Measurements from ENCODE around the gene FOXD4L6. TPM values are rescaled to one million over a fixed set of nuclear protein-coding genes. Genes with fewer than 3 reads are reported as not detected.
"Not testable (repeated sequence)": the region's sequence is repeated elsewhere in the genome, so short reads cannot be mapped to it uniquely, and the experiment has no call there.

FOXD4L6 gene
- polyA plus RNA-seq, 2 donors: 0.04 TPM

DNA sequence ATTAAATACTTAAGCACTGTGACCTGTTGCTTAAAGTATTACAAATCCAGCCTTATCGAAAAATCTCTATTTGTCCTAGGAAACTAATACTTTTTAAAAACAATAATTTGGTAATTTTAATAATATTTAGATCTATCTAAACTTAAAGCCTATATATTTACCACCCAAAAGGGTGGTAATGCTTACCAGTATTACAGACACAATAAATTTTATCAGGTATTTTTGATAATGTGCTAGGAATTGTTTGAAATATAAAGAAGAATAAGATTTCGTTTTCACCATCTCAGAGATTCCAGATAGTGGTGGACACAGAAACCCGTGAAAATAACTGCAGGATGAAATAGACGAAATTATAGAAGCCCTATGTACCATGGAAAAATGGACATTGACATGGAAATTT is 7.8 kb downstream of the FOXD4L6 start:
- not testable (repeated sequence) for H3K27ac ChIP-seq (ENCODE audit: low read depth in 2 of 2, low read length in 1 of 2); H3K4me1 ChIP-seq (ENCODE audit: control insufficient read depth in 2 of 2, insufficient read depth in 2 of 2, low read length in 1 of 2); H3K4me3 ChIP-seq (ENCODE audit: low read depth in 1 of 2, low read length in 2 of 2); H3K9me3 ChIP-seq (ENCODE audit: control insufficient read depth in 2 of 2, insufficient read depth in 1 of 2, low read depth in 1 of 2, low read length in 1 of 2); H3K27me3 ChIP-seq (ENCODE audit: control insufficient read depth in 1 of 2, insufficient read depth in 2 of 2, low read length in 2 of 2); H3K36me3 ChIP-seq (ENCODE audit: control insufficient read depth in 2 of 2, insufficient read depth in 2 of 2, low read length in 1 of 2)
- WGBS, 2 donors: 40% methylated on average over 1 of the region's 4 CpGs; no CpG with 5 or more reads in 1 of the 2 donors

GRCh38 chr9:41119719-41120118 is 8.8 kb downstream of the FOXD4L6 start:
- not testable (repeated sequence) for H3K9me3 ChIP-seq (ENCODE audit: control insufficient read depth in 2 of 2, insufficient read depth in 1 of 2, low read depth in 1 of 2, low read length in 1 of 2); H3K27me3 ChIP-seq (ENCODE audit: control insufficient read depth in 1 of 2, insufficient read depth in 2 of 2, low read length in 2 of 2); H3K27ac ChIP-seq (ENCODE audit: low read depth in 2 of 2, low read length in 1 of 2); H3K36me3 ChIP-seq (ENCODE audit: control insufficient read depth in 2 of 2, insufficient read depth in 2 of 2, low read length in 1 of 2); H3K4me1 ChIP-seq (ENCODE audit: control insufficient read depth in 2 of 2, insufficient read depth in 2 of 2, low read length in 1 of 2); H3K4me3 ChIP-seq (ENCODE audit: low read depth in 1 of 2, low read length in 2 of 2)
- no CpG with 5 or more reads among the region's 5 CpGs for WGBS, 2 donors

DNA sequence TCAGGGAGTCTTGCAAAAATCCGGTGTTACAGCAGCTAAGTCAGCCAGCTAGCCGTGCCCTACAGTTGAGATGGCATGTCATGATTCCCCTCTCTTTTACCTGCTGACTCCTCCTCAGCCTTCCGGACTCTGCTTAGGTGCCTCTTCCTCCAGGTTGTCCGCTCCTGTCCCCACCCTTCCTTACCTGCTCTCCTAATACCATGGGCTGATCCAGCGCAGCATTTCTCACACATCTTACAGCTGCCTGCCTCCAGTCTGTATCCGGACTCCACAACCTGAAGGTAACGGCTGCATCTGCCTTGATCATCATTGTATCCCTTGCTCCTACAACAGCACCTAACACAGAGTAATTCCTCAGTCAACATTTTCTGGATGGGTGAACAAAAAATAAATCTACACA is 9.2 kb downstream of the FOXD4L6 start:
- not testable (repeated sequence) for H3K4me1 ChIP-seq (ENCODE audit: control insufficient read depth in 2 of 2, insufficient read depth in 2 of 2, low read length in 1 of 2); H3K9me3 ChIP-seq (ENCODE audit: control insufficient read depth in 2 of 2, insufficient read depth in 1 of 2, low read depth in 1 of 2, low read length in 1 of 2); H3K4me3 ChIP-seq (ENCODE audit: low read depth in 1 of 2, low read length in 2 of 2); H3K36me3 ChIP-seq (ENCODE audit: control insufficient read depth in 2 of 2, insufficient read depth in 2 of 2, low read length in 1 of 2); H3K27ac ChIP-seq (ENCODE audit: low read depth in 2 of 2, low read length in 1 of 2); H3K27me3 ChIP-seq (ENCODE audit: control insufficient read depth in 1 of 2, insufficient read depth in 2 of 2, low read length in 2 of 2)
- 43 to 45% methylated on average over 6 to 7 of the region's 7 CpGs for WGBS, 2 donors

- H3K27ac ChIP-seq (ENCODE audit: low read depth in 2 of 2, low read length in 1 of 2): not testable (repeated sequence)
Observed at GRCh38 chr9:41113348-41113747, 15.1 kb downstream of the FOXD4L6 start.

GRCh38 chr9:41111414-41111813 is 17.1 kb downstream of the FOXD4L6 start:
- H3K9me3 ChIP-seq (ENCODE audit: control insufficient read depth in 2 of 2, insufficient read depth in 1 of 2, low read depth in 1 of 2, low read length in 1 of 2): not testable (repeated sequence)
- 81 to 86% methylated on average over 11 of the region's 12 CpGs for WGBS, 2 donors

More at GRCh38 chr9:41113348-41113747, 15.1 kb downstream of the FOXD4L6 start:
- WGBS, 2 donors: 45 to 66% methylated on average over 7 to 8 of the region's 14 CpGs
- not testable (repeated sequence) for H3K9me3 ChIP-seq (ENCODE audit: control insufficient read depth in 2 of 2, insufficient read depth in 1 of 2, low read depth in 1 of 2, low read length in 1 of 2); H3K36me3 ChIP-seq (ENCODE audit: control insufficient read depth in 2 of 2, insufficient read depth in 2 of 2, low read length in 1 of 2); H3K4me1 ChIP-seq (ENCODE audit: control insufficient read depth in 2 of 2, insufficient read depth in 2 of 2, low read length in 1 of 2); H3K4me3 ChIP-seq (ENCODE audit: low read depth in 1 of 2, low read length in 2 of 2); H3K27me3 ChIP-seq (ENCODE audit: control insufficient read depth in 1 of 2, insufficient read depth in 2 of 2, low read length in 2 of 2)

GRCh38 chr9:41110913-41111312 is 17.6 kb downstream of the FOXD4L6 start:
- H3K4me3 ChIP-seq (ENCODE audit: low read depth in 1 of 2, low read length in 2 of 2); H3K27ac ChIP-seq (ENCODE audit: low read depth in 2 of 2, low read length in 1 of 2); H3K4me1 ChIP-seq (ENCODE audit: control insufficient read depth in 2 of 2, insufficient read depth in 2 of 2, low read length in 1 of 2); H3K27me3 ChIP-seq (ENCODE audit: control insufficient read depth in 1 of 2, insufficient read depth in 2 of 2, low read length in 2 of 2); H3K36me3 ChIP-seq (ENCODE audit: control insufficient read depth in 2 of 2, insufficient read depth in 2 of 2, low read length in 1 of 2); H3K9me3 ChIP-seq (ENCODE audit: control insufficient read depth in 2 of 2, insufficient read depth in 1 of 2, low read depth in 1 of 2, low read length in 1 of 2): not testable (repeated sequence)
- 42 to 44% methylated on average over 7 to 9 of the region's 10 CpGs for WGBS, 2 donors

More at GRCh38 chr9:41111414-41111813, 17.1 kb downstream of the FOXD4L6 start:
- not testable (repeated sequence) for H3K4me3 ChIP-seq (ENCODE audit: low read depth in 1 of 2, low read length in 2 of 2); H3K27me3 ChIP-seq (ENCODE audit: control insufficient read depth in 1 of 2, insufficient read depth in 2 of 2, low read length in 2 of 2); H3K27ac ChIP-seq (ENCODE audit: low read depth in 2 of 2, low read length in 1 of 2); H3K36me3 ChIP-seq (ENCODE audit: control insufficient read depth in 2 of 2, insufficient read depth in 2 of 2, low read length in 1 of 2); H3K4me1 ChIP-seq (ENCODE audit: control insufficient read depth in 2 of 2, insufficient read depth in 2 of 2, low read length in 1 of 2)

DNA sequence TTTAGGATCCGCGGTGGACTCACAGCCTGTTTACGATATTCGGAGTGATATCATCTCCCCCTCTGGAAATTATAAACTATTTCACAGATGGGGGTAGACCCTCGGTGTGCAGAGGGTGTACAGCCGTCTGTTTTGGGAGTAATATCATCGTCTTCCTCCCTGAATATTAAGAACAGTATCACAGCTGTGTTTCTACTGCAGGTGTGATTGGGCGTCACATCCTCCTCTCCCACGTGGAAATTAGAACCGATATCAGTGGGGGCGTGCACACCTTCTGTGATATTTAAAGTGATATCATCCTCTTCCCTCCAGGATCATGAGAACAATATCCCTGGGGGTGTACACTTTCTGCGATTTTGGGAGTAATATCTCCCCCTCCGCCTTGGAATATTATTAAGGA is 19.2 kb downstream of the FOXD4L6 start:
- not testable (repeated sequence) for H3K4me3 ChIP-seq (ENCODE audit: low read depth in 1 of 2, low read length in 2 of 2); H3K27ac ChIP-seq (ENCODE audit: low read depth in 2 of 2, low read length in 1 of 2); H3K9me3 ChIP-seq (ENCODE audit: control insufficient read depth in 2 of 2, insufficient read depth in 1 of 2, low read depth in 1 of 2, low read length in 1 of 2); H3K4me1 ChIP-seq (ENCODE audit: control insufficient read depth in 2 of 2, insufficient read depth in 2 of 2, low read length in 1 of 2); H3K36me3 ChIP-seq (ENCODE audit: control insufficient read depth in 2 of 2, insufficient read depth in 2 of 2, low read length in 1 of 2); H3K27me3 ChIP-seq (ENCODE audit: control insufficient read depth in 1 of 2, insufficient read depth in 2 of 2, low read length in 2 of 2)
- 20 to 24% methylated on average over 4 of the region's 13 CpGs for WGBS, 2 donors

- not testable (repeated sequence) for H3K27ac ChIP-seq (ENCODE audit: low read depth in 2 of 2, low read length in 1 of 2); H3K36me3 ChIP-seq (ENCODE audit: control insufficient read depth in 2 of 2, insufficient read depth in 2 of 2, low read length in 1 of 2); H3K4me3 ChIP-seq (ENCODE audit: low read depth in 1 of 2, low read length in 2 of 2); H3K4me1 ChIP-seq (ENCODE audit: control insufficient read depth in 2 of 2, insufficient read depth in 2 of 2, low read length in 1 of 2); H3K27me3 ChIP-seq (ENCODE audit: control insufficient read depth in 1 of 2, insufficient read depth in 2 of 2, low read length in 2 of 2); H3K9me3 ChIP-seq (ENCODE audit: control insufficient read depth in 2 of 2, insufficient read depth in 1 of 2, low read depth in 1 of 2, low read length in 1 of 2)
- WGBS, 2 donors: 12 to 24% methylated on average over 6 to 15 of the region's 22 CpGs
Observed at GRCh38 chr9:41108816-41109215, 19.7 kb downstream of the FOXD4L6 start.

- not testable (repeated sequence) for H3K27ac ChIP-seq (ENCODE audit: low read depth in 2 of 2, low read length in 1 of 2); H3K9me3 ChIP-seq (ENCODE audit: control insufficient read depth in 2 of 2, insufficient read depth in 1 of 2, low read depth in 1 of 2, low read length in 1 of 2); H3K36me3 ChIP-seq (ENCODE audit: control insufficient read depth in 2 of 2, insufficient read depth in 2 of 2, low read length in 1 of 2); H3K4me1 ChIP-seq (ENCODE audit: control insufficient read depth in 2 of 2, insufficient read depth in 2 of 2, low read length in 1 of 2); H3K4me3 ChIP-seq (ENCODE audit: low read depth in 1 of 2, low read length in 2 of 2); H3K27me3 ChIP-seq (ENCODE audit: control insufficient read depth in 1 of 2, insufficient read depth in 2 of 2, low read length in 2 of 2)
- 29 to 35% methylated on average over 20 to 26 of the region's 34 CpGs for WGBS, 2 donors
Observed at GRCh38 chr9:41106472-41107116, 21.9 kb downstream of the FOXD4L6 start.

- H3K4me3 ChIP-seq (ENCODE audit: low read depth in 1 of 2, low read length in 2 of 2); H3K36me3 ChIP-seq (ENCODE audit: control insufficient read depth in 2 of 2, insufficient read depth in 2 of 2, low read length in 1 of 2); H3K9me3 ChIP-seq (ENCODE audit: control insufficient read depth in 2 of 2, insufficient read depth in 1 of 2, low read depth in 1 of 2, low read length in 1 of 2); H3K27ac ChIP-seq (ENCODE audit: low read depth in 2 of 2, low read length in 1 of 2); H3K27me3 ChIP-seq (ENCODE audit: control insufficient read depth in 1 of 2, insufficient read depth in 2 of 2, low read length in 2 of 2); H3K4me1 ChIP-seq (ENCODE audit: control insufficient read depth in 2 of 2, insufficient read depth in 2 of 2, low read length in 1 of 2): not testable (repeated sequence)
- 55 to 65% methylated on average over 8 of the region's 13 CpGs for WGBS, 2 donors
Observed at GRCh38 chr9:41105557-41106253, 22.8 kb downstream of the FOXD4L6 start.
